GM18511 (cell line): ENCODE results near the gene PKNOX2.

Source experiments
- ATAC-seq: cut with Tn5 transposase; IDR thresholded peaks from one replicate; pipeline ENCODE4 v1.9.1; 2021; ENCODE audit warnings: mild to moderate bottlenecking, moderate library complexity; ENCODE audit not compliant: unreplicated experiment

The PKNOX2 gene

DNA sequence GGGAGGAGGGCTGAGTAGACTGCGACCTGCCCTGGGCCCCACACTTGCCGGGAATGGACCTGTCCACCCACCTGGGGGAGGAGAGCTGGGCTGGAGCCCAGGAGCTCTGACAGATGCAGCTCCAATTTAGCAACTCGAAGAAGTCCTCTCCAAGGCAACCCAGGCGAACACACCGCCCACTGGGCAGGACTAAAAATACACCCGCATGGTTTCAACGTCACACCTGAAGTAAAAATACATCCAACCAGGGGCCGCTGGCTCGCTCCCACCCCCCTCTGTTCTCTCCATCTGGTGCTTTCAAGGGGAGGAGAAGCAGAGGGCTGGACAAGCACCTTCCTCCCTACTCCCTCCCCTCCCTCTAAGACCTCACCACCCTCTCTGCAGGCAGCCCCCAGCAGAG is 211.6 kb downstream of the PKNOX2 start:
- ATAC-seq, result no peak

DNA sequence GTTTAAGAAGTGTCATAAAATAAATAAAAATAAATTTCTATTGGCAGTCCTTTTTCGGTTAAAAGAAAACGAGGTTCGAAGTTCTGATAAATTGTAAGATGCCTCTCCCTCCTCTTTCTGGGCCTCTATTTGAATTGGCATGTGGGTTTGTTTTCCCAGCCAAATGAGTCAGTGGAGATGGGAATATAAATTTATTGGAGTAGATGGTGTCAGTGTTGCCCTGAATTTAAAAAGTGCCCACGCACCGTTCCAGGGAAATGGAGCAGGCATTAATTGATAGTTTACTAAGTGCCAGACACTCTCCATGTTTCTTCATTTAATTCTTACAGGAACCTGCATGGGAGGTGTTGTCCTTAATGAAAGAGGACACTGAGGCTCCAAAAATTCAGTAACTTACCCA is 212.3 kb downstream of the PKNOX2 start:
- ATAC-seq, result no peak

DNA sequence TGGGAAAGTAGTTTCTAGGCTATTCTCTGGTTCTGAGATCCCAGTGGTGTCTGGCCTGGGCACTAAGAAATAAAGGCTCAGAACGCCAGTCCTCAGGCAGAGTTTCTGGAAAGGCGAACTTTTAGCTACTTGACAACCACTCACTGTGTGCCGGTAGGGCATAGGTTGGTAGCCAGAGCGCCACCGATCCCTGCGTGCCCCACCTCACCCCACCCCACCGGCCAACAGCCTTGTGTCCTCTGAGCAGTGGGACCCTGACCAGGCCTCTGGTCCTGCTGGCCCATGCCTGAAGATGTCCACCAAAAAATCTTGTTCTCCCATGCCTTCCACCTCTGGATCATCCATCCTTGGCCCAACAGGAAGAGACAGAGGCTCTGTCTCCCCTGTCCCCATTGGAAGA is 213.5 kb downstream of the PKNOX2 start:
- no peak for ATAC-seq

DNA sequence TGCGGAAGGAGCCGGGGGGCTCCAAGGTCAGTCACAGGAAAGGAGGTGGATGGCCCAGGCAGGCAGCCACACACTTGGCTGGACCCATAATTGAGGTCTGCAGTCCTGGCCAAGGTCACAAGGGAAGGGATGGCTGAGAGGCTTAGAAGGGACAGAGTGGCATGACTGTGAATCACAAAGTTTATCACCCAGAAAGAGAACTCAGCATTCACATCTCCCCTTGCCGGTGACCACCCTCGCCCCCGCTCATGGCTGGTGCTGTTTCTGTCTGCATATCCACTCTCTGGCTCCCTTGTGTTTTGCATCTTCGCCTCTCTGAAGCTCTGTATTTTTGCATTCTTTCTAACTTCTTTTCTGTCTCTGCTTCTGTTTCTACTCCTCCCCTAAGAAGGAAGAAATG is 214.0 kb downstream of the PKNOX2 start:
- no peak for ATAC-seq

DNA sequence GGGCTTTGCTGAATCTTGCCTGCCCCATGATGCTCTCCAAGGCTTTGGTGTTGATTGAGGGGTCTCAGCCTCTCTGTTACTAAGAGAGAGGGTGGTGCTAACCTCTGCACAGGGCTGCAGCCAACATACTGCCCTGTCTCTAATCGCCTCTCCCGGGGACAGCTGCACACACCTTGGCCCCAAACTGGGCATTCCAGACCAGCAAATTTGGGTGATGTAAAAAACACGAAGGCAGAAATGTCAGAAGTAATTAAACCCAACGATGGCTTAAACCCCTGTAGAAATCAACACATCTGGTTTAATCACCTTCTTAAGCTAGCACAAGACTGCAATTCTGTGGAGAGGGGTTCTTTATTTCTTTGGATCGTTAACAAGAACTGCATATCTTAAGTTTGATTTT is 215.0 kb downstream of the PKNOX2 start:
- ATAC-seq, result no peak

DNA sequence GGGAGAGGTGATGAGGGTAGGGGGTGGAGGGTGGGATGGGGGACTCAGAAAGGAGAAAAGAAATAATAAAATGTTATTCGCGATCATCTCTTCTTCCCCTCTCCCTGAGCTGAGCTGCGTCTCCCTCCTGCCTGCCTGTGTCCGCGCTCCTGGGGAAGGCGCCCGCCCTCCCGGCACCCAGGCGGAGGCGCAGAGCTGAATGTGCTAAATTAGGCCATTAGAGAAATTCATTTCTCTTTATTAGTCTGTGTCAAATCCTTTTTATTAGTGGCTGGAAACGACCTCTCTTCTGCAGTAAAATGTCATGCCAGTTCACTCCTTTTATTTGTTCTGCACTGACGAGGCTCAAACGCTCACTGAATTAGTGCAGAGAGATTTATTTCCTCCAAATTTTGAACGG is 215.4 kb downstream of the PKNOX2 start:
- no peak for ATAC-seq

DNA sequence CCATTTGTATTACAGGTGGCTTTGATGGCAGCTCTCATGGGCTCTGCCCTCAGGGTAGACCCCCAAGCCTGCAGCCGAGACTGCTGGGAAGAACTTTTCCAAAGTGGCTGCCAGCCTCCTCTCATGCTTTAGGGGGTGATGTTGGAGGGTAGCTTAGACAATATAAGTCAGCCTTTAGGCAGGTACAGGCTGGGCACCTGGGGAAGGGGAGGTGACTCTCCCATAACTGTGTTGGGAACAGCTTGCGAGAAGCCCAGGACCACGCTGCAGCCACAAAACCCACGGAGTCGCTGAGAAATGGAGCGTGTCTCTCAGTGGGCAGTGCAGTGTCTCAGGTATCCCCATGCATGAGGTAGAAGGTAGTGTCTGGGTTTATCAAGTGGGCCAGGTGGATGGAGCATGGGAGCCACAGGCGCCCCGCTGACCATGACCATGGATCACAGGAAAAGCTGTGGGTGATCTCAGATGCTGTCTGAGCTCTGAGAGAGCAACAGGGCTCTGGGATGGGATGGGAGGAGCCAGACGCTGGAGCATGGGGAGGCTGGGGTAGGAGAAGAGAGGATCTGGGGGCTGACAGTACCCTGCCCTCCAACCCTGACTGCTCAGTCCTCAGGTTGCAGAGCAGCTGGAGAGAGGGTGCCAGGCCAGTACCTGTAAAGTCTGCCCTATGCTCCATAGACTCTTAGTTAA is 216.3 kb downstream of the PKNOX2 start:
- ATAC-seq, result no peak

DNA sequence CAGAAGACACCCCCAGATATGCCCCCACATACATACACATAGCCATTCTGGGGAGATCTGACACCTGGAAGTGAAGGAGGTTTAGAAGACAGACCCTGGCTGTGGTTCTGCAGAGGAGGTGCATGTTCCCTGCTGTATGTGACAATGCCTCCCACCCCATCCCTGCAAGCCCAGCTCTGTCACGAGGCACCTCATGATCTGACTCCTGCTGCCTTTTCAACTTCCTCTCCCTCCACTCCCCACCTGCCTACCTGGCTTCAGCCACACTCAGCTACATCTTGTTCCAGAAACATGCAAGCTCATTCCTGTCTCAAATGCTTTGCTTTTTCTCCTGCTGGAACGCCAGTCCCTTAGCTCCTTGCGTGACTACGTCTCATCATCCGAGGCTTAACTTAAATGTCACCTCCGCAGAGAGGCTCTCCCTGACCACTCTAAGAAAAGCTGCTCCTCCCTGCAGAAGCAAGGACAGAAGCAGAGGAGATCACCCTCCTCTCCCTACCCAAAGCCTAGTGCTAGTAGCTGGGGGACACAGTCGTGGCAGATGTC is 217.0 kb downstream of the PKNOX2 start:
- ATAC-seq, result no peak

DNA sequence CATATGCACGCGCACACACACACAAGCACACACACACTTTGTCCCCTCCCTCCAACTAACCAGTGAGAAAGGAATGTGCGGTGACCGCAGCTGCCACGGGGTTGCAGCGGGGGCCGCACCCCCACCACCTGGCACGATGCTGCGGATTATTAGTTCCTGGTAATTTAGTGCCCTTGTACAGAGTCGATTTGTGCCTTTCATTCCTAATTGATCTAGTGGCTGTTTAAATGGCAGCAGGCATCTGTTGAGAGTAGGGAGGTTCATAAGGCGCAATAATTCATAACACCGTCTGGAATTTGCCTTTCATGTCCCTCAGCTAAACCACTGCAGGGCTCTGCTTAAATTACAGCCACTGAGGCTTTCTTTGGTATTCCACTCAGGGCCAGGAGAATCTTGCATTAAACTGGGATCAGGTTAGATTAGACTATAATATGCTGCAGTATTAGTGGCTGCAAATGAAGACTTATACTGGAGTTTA is 217.8 kb downstream of the PKNOX2 start:
- no peak for ATAC-seq

DNA sequence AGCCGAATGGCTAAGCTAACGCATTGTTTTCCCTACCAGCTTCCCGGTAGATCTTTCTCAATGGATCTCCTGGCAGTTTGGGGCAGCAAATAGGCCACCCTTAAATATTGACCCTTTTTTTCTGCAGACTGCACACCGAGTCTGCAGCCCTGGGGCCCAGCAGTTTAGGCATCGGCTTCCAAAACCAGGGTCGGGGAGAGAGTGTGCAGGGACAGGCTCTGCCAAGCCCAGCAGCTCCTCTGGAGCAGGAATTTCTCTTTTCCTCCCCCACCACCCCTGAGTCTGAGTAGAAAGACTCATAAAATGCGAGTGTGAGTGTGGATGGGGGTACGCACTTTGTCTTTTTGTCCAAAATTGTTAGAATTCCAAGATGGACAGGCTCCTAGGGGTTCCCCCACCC is 218.3 kb downstream of the PKNOX2 start:
- ATAC-seq, result no peak

DNA sequence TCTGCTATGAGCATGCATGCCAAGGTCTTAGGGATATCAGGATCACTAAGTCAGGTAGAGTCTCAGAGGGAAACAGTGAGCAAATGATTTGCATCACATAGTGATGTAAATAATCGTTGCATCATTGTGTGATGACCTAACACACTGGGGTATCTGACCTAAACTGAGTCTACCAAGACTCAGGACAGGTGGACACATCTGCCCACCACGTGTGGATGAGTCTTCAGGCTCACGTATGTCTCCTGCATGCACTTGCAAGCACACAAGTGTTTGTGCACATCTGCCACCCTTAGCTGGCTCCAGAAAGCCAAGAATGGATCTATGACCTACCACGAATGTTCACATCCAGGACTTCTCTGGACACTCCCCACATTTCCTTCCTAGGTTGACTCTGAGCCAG is 220.3 kb downstream of the PKNOX2 start:
- no peak for ATAC-seq

DNA sequence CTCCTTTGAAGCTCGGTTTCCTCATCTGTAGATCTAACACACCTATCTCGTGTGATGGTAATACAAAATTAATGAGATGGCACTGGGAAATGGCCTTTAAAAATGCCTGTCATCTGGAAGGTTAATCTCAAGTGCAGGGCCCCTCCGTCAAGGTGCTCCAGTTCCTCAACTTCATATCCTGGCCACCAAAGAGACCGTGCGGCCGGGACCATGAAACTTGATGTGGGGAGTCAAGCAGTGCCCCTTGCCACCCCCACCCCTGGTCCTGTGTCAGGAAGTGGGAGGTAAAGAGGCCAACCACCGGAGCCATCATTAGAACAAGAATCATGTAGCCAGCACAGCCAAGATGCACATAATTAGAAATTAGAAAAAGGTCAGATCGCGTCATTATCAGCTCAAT is 223.3 kb downstream of the PKNOX2 start:
- no peak for ATAC-seq

DNA sequence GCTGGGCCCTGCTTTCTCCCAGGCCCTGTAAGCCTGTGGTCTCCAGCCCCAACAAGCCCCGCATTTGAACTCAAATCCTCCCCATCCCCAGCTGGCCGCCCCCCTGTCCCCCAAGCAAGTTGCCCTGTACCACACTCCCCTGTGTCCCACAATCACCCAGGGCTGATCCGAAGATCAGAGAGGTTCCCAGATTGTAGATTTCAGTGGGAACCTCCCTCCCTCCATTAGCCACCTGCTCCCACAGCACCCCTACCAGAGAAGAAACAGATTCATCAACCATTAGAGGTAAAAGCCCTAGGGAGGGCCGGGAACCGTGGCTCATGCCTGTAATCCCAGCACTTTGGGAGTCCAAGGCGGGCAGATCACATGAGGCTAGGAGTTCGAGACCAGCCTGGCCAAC is 224.1 kb downstream of the PKNOX2 start:
- ATAC-seq, result no peak

DNA sequence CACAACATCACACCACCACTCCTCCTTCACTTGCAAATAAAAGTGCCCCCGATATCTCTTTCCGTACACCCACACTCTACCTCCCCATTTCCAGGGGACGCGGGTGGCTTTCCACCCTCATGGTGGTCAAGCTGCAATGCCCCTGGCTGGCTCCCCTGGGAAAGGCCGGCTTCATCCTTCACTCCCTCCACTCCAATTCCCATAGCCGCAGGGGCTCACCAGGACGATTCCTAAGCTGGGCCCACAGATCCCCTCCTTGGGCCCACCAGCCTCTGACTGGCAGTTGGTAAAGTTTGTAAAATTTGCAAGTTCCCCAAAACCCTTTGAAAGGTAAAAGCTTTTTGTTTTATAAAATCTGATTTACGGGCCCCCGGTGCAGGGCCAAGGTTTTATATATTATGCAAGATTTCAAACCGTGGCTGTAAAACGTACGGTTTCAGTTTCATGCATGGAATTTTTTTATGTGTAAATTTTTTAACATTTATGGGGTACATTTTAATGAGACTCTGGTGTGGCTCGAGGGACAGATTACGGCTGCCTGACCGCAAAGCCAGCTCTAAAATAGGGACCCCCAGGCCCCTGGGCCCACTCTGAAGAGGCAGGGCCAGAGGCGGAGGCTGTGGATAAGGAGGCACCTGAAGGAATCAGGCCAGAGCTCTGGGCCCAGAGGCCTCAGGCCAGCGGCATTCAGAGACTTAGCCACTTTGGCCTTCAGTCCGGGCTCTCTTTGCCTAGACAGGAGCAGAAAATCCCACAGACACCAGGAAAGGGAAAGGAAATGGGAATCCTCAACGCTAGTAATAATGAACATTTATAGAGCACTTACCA is 225.0 kb downstream of the PKNOX2 start:
- ATAC-seq, result no peak

DNA sequence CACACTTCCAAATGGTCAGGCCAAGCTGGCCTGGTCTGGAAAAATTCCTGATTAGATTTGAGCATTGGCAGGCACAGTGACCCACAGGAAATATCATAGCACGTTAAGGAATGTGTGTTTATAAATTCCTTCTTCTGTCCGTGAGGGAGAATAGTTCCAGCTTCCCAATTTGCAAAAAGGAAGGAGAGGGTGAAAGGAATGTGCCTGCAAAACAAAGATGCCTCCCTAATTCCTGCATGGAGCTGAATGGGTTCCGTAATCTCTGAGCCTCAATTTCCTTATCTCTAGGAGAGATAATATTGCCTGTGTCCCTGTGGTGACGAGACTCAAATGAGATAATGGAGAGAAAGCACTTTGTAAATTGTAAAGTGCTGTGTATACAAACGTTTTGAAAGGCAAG is 226.4 kb downstream of the PKNOX2 start:
- ATAC-seq, result no peak

DNA sequence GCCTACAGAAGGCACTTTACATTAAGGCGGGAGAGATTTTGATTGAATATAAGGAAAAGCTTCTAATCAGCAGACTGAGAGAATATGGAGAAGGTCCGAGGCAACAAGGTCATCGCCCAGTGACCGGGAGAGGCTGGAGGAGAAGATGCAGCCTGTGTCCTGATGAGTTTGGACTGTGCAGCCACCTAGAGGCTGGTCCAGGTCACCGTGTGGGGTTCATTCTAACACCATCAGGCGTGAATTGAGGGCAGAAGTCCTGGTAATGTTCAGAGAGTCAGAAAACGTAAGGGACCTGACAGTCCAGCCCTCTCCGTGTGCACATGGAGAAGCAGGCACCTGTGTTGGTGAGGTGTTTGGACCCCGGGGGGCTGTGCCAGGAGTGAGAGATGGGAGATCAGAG is 228.8 kb downstream of the PKNOX2 start:
- no peak for ATAC-seq

DNA sequence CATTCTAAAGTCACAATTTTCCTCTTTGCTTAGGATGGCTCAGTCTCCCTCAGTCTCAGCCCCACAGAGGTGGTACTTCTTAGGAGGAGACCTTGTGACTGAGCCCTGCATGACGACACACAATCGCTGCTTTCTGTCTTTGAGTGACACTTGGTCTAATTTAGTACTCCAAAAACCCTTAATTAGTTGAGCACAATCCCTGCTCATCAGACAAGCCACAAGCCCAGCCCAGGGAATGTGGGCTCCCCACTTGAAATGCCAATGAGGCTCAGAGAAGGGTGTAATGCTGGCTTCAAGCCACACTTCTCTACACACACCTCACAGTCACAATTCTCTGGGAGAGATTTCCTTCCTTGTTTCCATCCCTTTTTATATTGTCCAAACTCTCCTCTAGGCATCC is 229.7 kb downstream of the PKNOX2 start:
- no peak for ATAC-seq

DNA sequence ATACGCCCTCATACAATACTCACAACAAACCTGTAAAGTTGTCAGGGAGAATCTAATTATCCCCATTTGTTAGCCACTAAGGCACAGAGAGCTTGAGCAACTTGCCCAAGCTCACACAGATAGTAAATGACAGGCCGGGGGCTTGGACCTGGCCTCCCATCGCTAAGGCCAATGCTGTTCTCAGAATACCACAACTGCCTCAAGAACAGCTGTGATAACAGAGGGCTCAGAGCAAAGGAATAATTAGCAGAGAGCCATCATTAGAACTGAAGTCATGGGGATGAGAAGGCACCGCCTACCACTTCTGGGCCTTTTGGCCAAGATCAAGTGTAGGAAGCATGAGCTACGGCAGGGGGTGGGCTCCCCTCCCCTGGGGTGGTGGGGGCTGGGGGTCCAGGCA is 232.9 kb downstream of the PKNOX2 start:
- no peak for ATAC-seq

DNA sequence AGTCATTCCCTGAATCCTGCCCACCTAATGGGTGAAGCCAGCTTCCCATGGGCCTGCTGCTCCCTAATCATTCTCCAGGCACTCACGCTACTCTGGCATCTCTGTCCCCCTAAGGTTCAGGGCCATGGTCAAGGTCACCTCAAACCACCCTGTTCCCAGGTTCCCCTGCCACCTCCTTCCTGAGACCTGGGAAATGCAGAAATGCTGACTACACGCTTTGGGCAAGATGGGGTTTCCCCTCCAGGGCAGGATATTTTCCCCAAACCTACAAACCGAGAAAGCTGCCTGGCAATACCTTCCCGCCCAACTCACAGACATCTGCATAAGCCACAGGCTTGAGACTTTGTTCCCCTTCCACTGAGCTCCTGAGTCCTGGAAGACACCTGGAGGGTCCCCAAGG is 233.9 kb downstream of the PKNOX2 start:
- no peak for ATAC-seq

DNA sequence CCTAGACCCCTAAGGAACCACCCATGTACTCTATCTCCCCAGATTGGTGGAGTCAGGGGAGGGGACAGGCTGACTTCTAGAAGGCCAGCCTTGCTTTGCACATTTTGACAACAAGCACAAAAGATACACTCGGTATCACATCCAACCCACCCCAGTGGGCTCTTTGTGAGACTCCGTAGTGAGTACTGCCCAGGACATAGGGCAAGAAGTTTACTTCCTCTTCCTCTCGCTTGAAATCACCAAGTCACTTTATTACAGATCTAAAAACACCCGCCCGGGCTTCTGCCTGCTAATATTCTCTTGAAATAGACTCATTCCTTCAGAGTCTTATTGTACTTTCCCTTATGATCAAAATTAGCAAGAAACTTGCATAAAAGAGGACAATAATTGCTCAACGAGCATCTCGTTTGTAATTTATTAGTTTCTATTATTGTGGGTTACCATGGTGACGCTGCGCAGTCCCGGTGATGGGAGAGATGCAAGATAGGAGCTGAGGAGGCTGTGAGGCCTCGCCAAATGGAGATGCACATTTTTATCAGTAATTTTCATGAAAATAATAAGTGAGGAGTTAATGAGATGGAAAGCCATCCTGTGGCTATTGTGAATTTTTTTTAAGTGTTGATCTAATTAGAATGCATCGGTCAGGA is 234.6 kb downstream of the PKNOX2 start:
- no peak for ATAC-seq

DNA sequence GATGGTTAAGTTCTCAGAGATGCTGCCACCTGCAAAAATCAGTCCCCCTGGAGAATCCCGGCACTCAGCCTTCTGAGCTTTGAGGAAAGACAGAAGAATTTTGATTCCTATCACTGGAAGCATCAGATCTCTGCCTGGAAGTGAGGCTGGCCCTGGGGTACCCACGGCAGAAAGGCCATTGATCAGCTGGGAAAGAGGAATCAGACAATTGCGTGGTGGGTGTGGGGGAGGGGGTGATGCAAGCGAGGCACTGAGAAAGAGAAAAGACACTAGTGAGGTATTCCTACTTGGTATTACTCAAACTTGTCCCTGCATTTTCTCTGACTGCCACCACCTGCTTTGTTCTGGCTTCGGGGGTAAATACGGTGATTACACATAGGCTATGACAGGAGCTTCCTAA is 235.4 kb downstream of the PKNOX2 start:
- no peak for ATAC-seq

DNA sequence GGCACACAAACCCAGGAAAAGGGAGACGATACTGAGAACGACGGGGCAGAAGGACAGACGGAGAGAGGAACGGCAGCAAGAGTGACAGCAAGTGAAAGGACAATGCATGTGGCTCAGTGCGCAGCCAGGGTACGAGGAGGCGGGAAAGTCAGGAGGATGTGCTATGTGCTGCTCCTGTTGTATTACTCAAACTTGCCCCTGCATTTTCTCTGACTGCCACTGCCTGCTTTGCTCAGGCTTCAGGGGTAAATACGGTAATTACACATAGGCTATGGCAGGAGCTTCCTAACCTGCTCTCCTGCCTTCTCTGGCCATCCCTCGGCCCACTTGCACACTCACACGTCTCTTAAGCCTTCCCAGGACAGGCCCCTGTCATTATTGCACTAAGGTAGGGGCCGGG is 236.7 kb downstream of the PKNOX2 start:
- no peak for ATAC-seq
